ENCODE data around the gene CCDC9B. TPM values are rescaled to one million over a fixed set of nuclear protein-coding genes. Genes with fewer than 3 reads are reported as not detected.

CCDC9B gene
- total RNA-seq, 1 donor from 2014 or later: 155 TPM

GRCh38 chr15:40364251-40364650 lies 23.5 kb upstream of the CCDC9B start:
- Histone ChIP-seq H3K9me3 (replicated peaks) (no peaks in the 10 kb centered on the region), H3K4me3 (no peak overlapping the region), H3K27me3 (ENCODE audit: low read depth) (no peaks in the 10 kb centered on the region), H3K36me3 (no peaks in the 10 kb centered on the region), H3K4me1 (peaks cover 36% of the 10 kb centered on the region), H3K27ac (replicated peaks) (no peak overlapping the region)
- no peak for DNase-seq
- intact Hi-C loops (cut with micrococcal nuclease): no loop called here
- TF ChIP-seq CTCF (IDR thresholded peaks at IDR 0.05; ENCODE audit: borderline replicate concordance): no peak

GRCh38 chr15:40363611-40364010 lies 22.9 kb upstream of the CCDC9B start:
- Histone ChIP-seq H3K36me3 (no peaks in the 10 kb centered on the region), H3K9me3 (replicated peaks) (no peaks in the 10 kb centered on the region), H3K4me3 (no peak overlapping the region), H3K27me3 (ENCODE audit: low read depth) (no peaks in the 10 kb centered on the region), H3K4me1 (peaks cover 41% of the 10 kb centered on the region), H3K27ac (replicated peaks) (no peak overlapping the region)
- intact Hi-C loops (cut with micrococcal nuclease): no loop called here
- no peak for TF ChIP-seq CTCF (IDR thresholded peaks at IDR 0.05; ENCODE audit: borderline replicate concordance)
- no peak for DNase-seq

- Histone ChIP-seq H3K27me3 (ENCODE audit: low read depth) (no peaks in the 10 kb centered on the region), H3K4me1 (peaks cover 39% of the 10 kb centered on the region), H3K36me3 (no peaks in the 10 kb centered on the region), H3K4me3 (no peak overlapping the region), H3K9me3 (replicated peaks) (no peaks in the 10 kb centered on the region), H3K27ac (replicated peaks) (no peak overlapping the region)
- intact Hi-C loops (cut with micrococcal nuclease): no loop called here
- no peak for DNase-seq
- TF ChIP-seq CTCF (IDR thresholded peaks at IDR 0.05; ENCODE audit: borderline replicate concordance): no peak
These were observed 20.9 kb upstream of the CCDC9B start for GRCh38 chr15:40361640-40362039.

GRCh38 chr15:40360015-40360414 lies 19.3 kb upstream of the CCDC9B start:
- DNase-seq: no peak
- intact Hi-C loops (cut with micrococcal nuclease): no loop called here
- Histone ChIP-seq H3K4me3 (no peak overlapping the region), H3K4me1 (peaks cover 23% of the 10 kb centered on the region), H3K9me3 (replicated peaks) (no peaks in the 10 kb centered on the region), H3K36me3 (no peaks in the 10 kb centered on the region), H3K27ac (replicated peaks) (no peak overlapping the region), H3K27me3 (ENCODE audit: low read depth) (no peaks in the 10 kb centered on the region)
- no peak for TF ChIP-seq CTCF (IDR thresholded peaks at IDR 0.05; ENCODE audit: borderline replicate concordance)

- no peaks in the 10 kb centered on the region for H3K27me3 ChIP-seq (ENCODE audit: low read depth)
- intact Hi-C loops (cut with micrococcal nuclease): no loop called here
- H3K4me3 ChIP-seq: peak overlapping the region; percentile 76
- no peak for DNase-seq
- peaks cover 28% of the 10 kb centered on the region for H3K4me1 ChIP-seq
- no peaks in the 10 kb centered on the region for H3K36me3 ChIP-seq
- H3K9me3 ChIP-seq (replicated peaks): no peaks in the 10 kb centered on the region
- H3K27ac ChIP-seq (replicated peaks): peak overlapping the region; percentile 60
- TF ChIP-seq CTCF (IDR thresholded peaks at IDR 0.05; ENCODE audit: borderline replicate concordance): no peak
These were observed 18.0 kb upstream of the CCDC9B start for GRCh38 chr15:40358471-40359353.
